Liver (tissue), 9 donors: ENCODE results near the gene C21orf58. TPM values are rescaled to one million over a fixed set of nuclear protein-coding genes. Genes with fewer than 3 reads are reported as not detected.

Source experiments
- DNase-seq: peaks from one replicate; pipeline ENCODE4 v3.0.0-alpha.2; 2017; ENCODE audit warnings: low spot score
- H3K27ac ChIP-seq, 2 donors: one replicate each; pipeline ENCODE4 v1.7.0; 2013; ENCODE audit warnings: inconsistent platforms in 2 of 2, low read length in 2 of 2, control low read depth in 1 of 2, low read depth in 1 of 2, mild to moderate bottlenecking in 1 of 2
- H3K27me3 ChIP-seq, 4 donors: one replicate each; pipeline versions ENCODE4 v1.6.1 to v1.7.0; 2013; ENCODE audit warnings: low read length in 3 of 4, inconsistent platforms in 1 of 4, mild to moderate bottlenecking in 1 of 4, moderate library complexity in 1 of 4; ENCODE audit not compliant: control insufficient read depth in 4 of 4, insufficient read depth in 4 of 4
- H3K36me3 ChIP-seq, 4 donors: one replicate each; pipeline versions ENCODE4 v1.6.1 to v1.7.0; 2013; ENCODE audit warnings: low read length in 3 of 4, mild to moderate bottlenecking in 3 of 4, low read depth in 1 of 4, moderate library complexity in 1 of 4; ENCODE audit not compliant: control insufficient read depth in 4 of 4, insufficient read depth in 3 of 4
- H3K4me1 ChIP-seq, 4 donors: one replicate each; pipeline versions ENCODE4 v1.6.1 to v1.7.0; 2013; ENCODE audit warnings: low read length in 3 of 4, mild to moderate bottlenecking in 3 of 4, moderate library complexity in 1 of 4; ENCODE audit not compliant: control insufficient read depth in 4 of 4, insufficient read depth in 4 of 4
- H3K4me3 ChIP-seq, 3 donors: one replicate each; pipeline versions ENCODE4 v1.6.1 to v1.7.0; 2013; ENCODE audit warnings: low read length in 3 of 3, control low read depth in 1 of 3, low read depth in 1 of 3, mild to moderate bottlenecking in 1 of 3
- H3K9ac ChIP-seq, 2 donors: one replicate each; pipeline ENCODE4 v1.7.0; 2013; ENCODE audit warnings: low read length in 2 of 2, mild to moderate bottlenecking in 2 of 2, moderate library complexity in 2 of 2, control low read depth in 1 of 2, low read depth in 1 of 2
- H3K9me3 ChIP-seq, 4 donors: one replicate each; pipeline versions ENCODE4 v1.6.1 to v1.7.0; 2013; ENCODE audit warnings: low read length in 3 of 4; ENCODE audit not compliant: control insufficient read depth in 4 of 4
- ATF3 ChIP-seq: IDR thresholded peaks from 2 replicates; pipeline ENCODE4 v1.6.1; 2016; ENCODE audit warnings: antibody characterized with exemption
- CTCF ChIP-seq: fragments of 150-350 bp; IDR thresholded peaks from 2 replicates; pipeline ENCODE4 v1.5.1; 2017; ENCODE audit warnings: improper control_type of control experiment, low read depth, low read length; ENCODE audit not compliant: missing input control
- EGR1 ChIP-seq, 2 donors: IDR thresholded peaks; 2 replicates each; pipeline ENCODE4 v1.6.1; 2016 to 2018; ENCODE audit warnings: antibody characterized with exemption in 2 of 2, low read depth in 2 of 2
- FOXA1 ChIP-seq: IDR thresholded peaks from 2 replicates; pipeline ENCODE4 v1.6.1; 2016; ENCODE audit warnings: antibody characterized with exemption
- FOXA2 ChIP-seq: IDR thresholded peaks from 2 replicates; pipeline ENCODE4 v1.6.1; 2016; ENCODE audit warnings: antibody characterized with exemption
- GABPA ChIP-seq, 2 donors: IDR thresholded peaks in 1 of 2; conservative IDR thresholded peaks in 1 of 2; 2 replicates each; pipeline ENCODE4 v1.6.1; 2016; ENCODE audit warnings: antibody characterized with exemption in 2 of 2, mild to moderate bottlenecking in 1 of 2, moderate library complexity in 1 of 2
- HNF4A ChIP-seq, 2 donors: conservative IDR thresholded peaks; 2 replicates each; pipeline ENCODE4 v1.6.1; 2016; ENCODE audit warnings: antibody characterized with exemption in 2 of 2, mild to moderate bottlenecking in 2 of 2
- HNF4G ChIP-seq: IDR thresholded peaks from 2 replicates; pipeline ENCODE4 v1.6.1; 2016; ENCODE audit warnings: antibody characterized with exemption
- JUND ChIP-seq, 2 donors: IDR thresholded peaks; 2 replicates each; pipeline ENCODE4 v1.6.1; 2016; ENCODE audit warnings: antibody characterized with exemption in 2 of 2
- NR2F2 ChIP-seq: IDR thresholded peaks from 2 replicates; pipeline ENCODE4 v1.6.1; 2016; ENCODE audit warnings: antibody characterized with exemption
- RAD21 ChIP-seq, 2 donors: IDR thresholded peaks; 2 replicates each; pipeline ENCODE4 v1.6.1; 2016; ENCODE audit warnings: antibody characterized with exemption in 2 of 2, mild to moderate bottlenecking in 2 of 2
- REST ChIP-seq: IDR thresholded peaks from 2 replicates; pipeline ENCODE4 v1.6.1; 2016; ENCODE audit warnings: antibody characterized with exemption, mild to moderate bottlenecking
- RXRA ChIP-seq, 2 donors: IDR thresholded peaks; 2 replicates each; pipeline ENCODE4 v1.6.1; 2017 to 2018; ENCODE audit warnings: antibody characterized with exemption in 2 of 2, mild to moderate bottlenecking in 1 of 2
- SP1 ChIP-seq: IDR thresholded peaks from 2 replicates; pipeline ENCODE4 v1.6.1; 2018; ENCODE audit warnings: antibody characterized with exemption, mild to moderate bottlenecking
- TAF1 ChIP-seq: conservative IDR thresholded peaks from 2 replicates; pipeline ENCODE4 v1.6.1; 2016; ENCODE audit warnings: antibody characterized with exemption, mild to moderate bottlenecking
- YY1 ChIP-seq: IDR thresholded peaks from 2 replicates; pipeline ENCODE4 v1.6.1; 2016; ENCODE audit warnings: antibody characterized with exemption, mild to moderate bottlenecking
- WGBS: extraction: QIAGEN DNeasy Blood & Tissue Kit; methylation state at CpG from one replicate; pipeline ENCODE4 v1.1.7; 2013; 5-methylcytosine and 5-hydroxymethylcytosine counted together
- polyA plus RNA-seq, 2 donors: library from polyadenylated mRNA; stranded (reverse) in 1 of 2; unstranded in 1 of 2; fragments of 200-250 nt in 1 of 2; fragments of >200 nt in 1 of 2; fragmentation: Nextera tagmentation in 1 of 2; extraction: Ambion mirVana in 1 of 2; gene quantifications; one replicate each; pipeline versions ENCODE4 v1.2.1 to v1.2.3, GENCODE V29; 2013 to 2015
- total RNA-seq, 2 donors: library from RNA; depleted of rRNA; stranded (reverse); fragments of >200 nt; gene quantifications; one replicate each; pipeline ENCODE4 v1.2.3, GENCODE V29; 2014
- donor health status: healthy.
- donor health status: healthy.
- donor health status: healthy.
- donor health status: healthy.
- donor health status: healthy.

C21orf58 gene
- total and polyA plus RNA-seq, 4 donors: 0.59 to 17.7 (median 0.68) TPM

GRCh38 chr21:46336603-46337002 lies 12.9 kb upstream of the C21orf58 start:
- Histone ChIP-seq H3K9me3 (no peaks in the 10 kb centered on the region), H3K36me3 (peaks cover 5 to 29% (median 15%) of the 10 kb centered on the region in 4 donors), H3K27ac (no peak overlapping the region), H3K9ac (no peak overlapping the region), H3K4me1 (no peaks in the 10 kb centered on the region), H3K27me3 (no peaks in the 10 kb centered on the region), H3K4me3 (no peak overlapping the region)
- DNase-seq: no peak
- TF ChIP-seq GABPA (IDR thresholded peaks at IDR 0.05 in 1 of 2, conservative IDR thresholded peaks at IDR 0.05 in 1 of 2): no peak
- TF ChIP-seq HNF4A (conservative IDR thresholded peaks at IDR 0.05): no peak
- TF ChIP-seq EGR1 (IDR thresholded peaks at IDR 0.05; ENCODE audit: low read depth in 2 of 2): no peak
- TF ChIP-seq NR2F2: no peak
- no peak for TF ChIP-seq HNF4G
- WGBS: 95% methylated on average over 3 of the region's 3 CpGs

GRCh38 chr21:46334351-46335140 lies 10.9 kb upstream of the C21orf58 start:
- no peak overlapping the region for H3K9ac ChIP-seq
- no peak for DNase-seq
- H3K36me3 ChIP-seq: peaks cover 6 to 29% (median 16%) of the 10 kb centered on the region in 4 donors
- H3K27me3 ChIP-seq: no peaks in the 10 kb centered on the region
- H3K4me1 ChIP-seq: no peaks in the 10 kb centered on the region
- 94% methylated on average over 12 of the region's 12 CpGs for WGBS
- H3K9me3 ChIP-seq: no peaks in the 10 kb centered on the region
- H3K27ac ChIP-seq: no peak overlapping the region
- no peak for TF ChIP-seq GABPA (IDR thresholded peaks at IDR 0.05 in 1 of 2, conservative IDR thresholded peaks at IDR 0.05 in 1 of 2)
- no peak for TF ChIP-seq FOXA1
- TF ChIP-seq HNF4A (conservative IDR thresholded peaks at IDR 0.05): no peak
- no peak for TF ChIP-seq YY1
- TF ChIP-seq CTCF: no peak
- no peak for TF ChIP-seq FOXA2
- TF ChIP-seq SP1: no peak
- no peak for TF ChIP-seq NR2F2
- no peak overlapping the region for H3K4me3 ChIP-seq

- Histone ChIP-seq H3K36me3 (peaks cover 2 to 14% (median 8%) of the 10 kb centered on the region in 4 donors), H3K9me3 (no peaks in the 10 kb centered on the region), H3K4me3 (no peak overlapping the region), H3K4me1 (peaks cover 0 to 11% (median 6%) of the 10 kb centered on the region in 4 donors), H3K9ac (no peak overlapping the region), H3K27ac (no peak overlapping the region), H3K27me3 (no peaks in the 10 kb centered on the region)
- DNase-seq: no peak
- TF ChIP-seq CTCF (no peak), ATF3 (no peak), RXRA (IDR thresholded peaks at IDR 0.05) (no peak), HNF4G (no peak), JUND (IDR thresholded peaks at IDR 0.05) (no peak), EGR1 (IDR thresholded peaks at IDR 0.05; ENCODE audit: low read depth in 2 of 2) (no peak), RAD21 (IDR thresholded peaks at IDR 0.05) (no peak), FOXA1 (no peak), SP1 (no peak), HNF4A (conservative IDR thresholded peaks at IDR 0.05) (no peak), TAF1 (no peak), REST (no peak)
- WGBS: 96% methylated on average over 2 of the region's 2 CpGs
Observed at GRCh38 chr21:46329796-46330195, 6.1 kb upstream of the C21orf58 start.
